Body of pancreas (tissue), 4 donors: ENCODE measurements around the gene NCOA3. TPM values are rescaled to one million over a fixed set of nuclear protein-coding genes. Genes with fewer than 3 reads are reported as not detected.

ENCODE experiments used
- ATAC-seq: fragments of 150-250 bp; one replicate; pipeline ENCODE4 v1.9.1; 2016
- DNase-seq, 4 donors: peaks; one replicate each; pipeline ENCODE4 v3.0.0-alpha.2; 2019
- H3K27ac ChIP-seq, 4 donors: fragments of 200-600 bp; sonication (generic); 1 replicate in 3 of 4; 2 replicates in 1 of 4; pipeline versions ENCODE4 v1.5.1 to v1.6.1; 2016 to 2019; ENCODE audit warnings: mild to moderate bottlenecking in 1 of 4, mixed read lengths in 1 of 4, moderate library complexity in 1 of 4
- H3K27me3 ChIP-seq, 2 donors: fragments of 200-600 bp; sonication (generic); one replicate each; pipeline ENCODE4 v1.6.0; 2016; ENCODE audit warnings: mild to moderate bottlenecking in 1 of 2
- H3K36me3 ChIP-seq, 2 donors: fragments of 200-600 bp; sonication (generic); replicated peaks in 1 of 2; 2 replicates each; pipeline ENCODE4 v1.5.1; 2016; ENCODE audit warnings: low read depth in 2 of 2; ENCODE audit not compliant: insufficient read depth in 1 of 2
- H3K4me1 ChIP-seq: fragments of 200-600 bp; sonication (generic); one replicate; pipeline ENCODE4 v1.6.0; 2016
- H3K4me3 ChIP-seq, 2 donors: fragments of 200-600 bp; sonication (generic); 1 replicate in 1 of 2; 2 replicates in 1 of 2; pipeline ENCODE4 v1.5.1; 2016 to 2019
- H3K9me3 ChIP-seq, 3 donors: fragments of 200-600 bp; sonication (generic); 1 replicate in 2 of 3; 2 replicates in 1 of 3; pipeline ENCODE4 v1.5.1; 2016
- CTCF ChIP-seq, 7 experiments: fragments of 450-650 bp in 4 of 7; fragments of 200-600 bp in 3 of 7; sonication (generic) in 3 of 7; IDR thresholded peaks; one replicate each; pipeline ENCODE4 v1.5.1; 2016 to 2019; ENCODE audit warnings: antibody characterized with exemption in 7 of 7
- POLR2A ChIP-seq, 3 donors: fragments of 450-650 bp; IDR thresholded peaks; one replicate each; pipeline ENCODE4 v1.6.1; 2016; ENCODE audit warnings: antibody characterized with exemption in 3 of 3, mild to moderate bottlenecking in 2 of 3
- WGBS, 2 donors: methylation state at CpG; one replicate each; pipeline ENCODE4 v1.1.5; 2017; 5-methylcytosine and 5-hydroxymethylcytosine counted together
- intact Hi-C: fragments of 100-400 bp; cut with DNase I; formaldehyde crosslinking; loops from one replicate; pipeline ENCODE4 v1.15.1; 2023
- total RNA-seq, 2 donors: library from RNA; depleted of rRNA; stranded (reverse); fragments of >200 nt; gene quantifications; one replicate each; pipeline ENCODE4 v1.1.0, GENCODE V29; 2016

NCOA3 gene
- total RNA-seq, 2 donors from 2014 or later, result 14.8 to 17.1 TPM

- no peak for TF ChIP-seq POLR2A (IDR thresholded peaks at IDR 0.05)
- no peak for TF ChIP-seq CTCF (IDR thresholded peaks at IDR 0.05)
- Histone ChIP-seq H3K36me3 (no peaks in the 10 kb centered on the region), H3K4me3 (no peak overlapping the region), H3K27me3 (no peaks in the 10 kb centered on the region), H3K27ac (no peak overlapping the region), H3K9me3 (no peaks in the 10 kb centered on the region), H3K4me1 (peaks cover 33% of the 10 kb centered on the region)
- intact Hi-C loops, result no loop called here
- WGBS, 2 donors, result 53 to 55% methylated on average over 5 of the region's 5 CpGs
- no peak for ATAC-seq
- DNase-seq, result no peak
Measured at GRCh38 chr20:47540443-47541354, 39.0 kb downstream of the NCOA3 start.

GRCh38 chr20:47541355-47541922 lies 39.8 kb downstream of the NCOA3 start:
- Histone ChIP-seq H3K27me3 (no peaks in the 10 kb centered on the region), H3K4me1 (peaks cover 33% of the 10 kb centered on the region), H3K9me3 (no peaks in the 10 kb centered on the region), H3K36me3 (no peaks in the 10 kb centered on the region), H3K4me3 (no peak overlapping the region), H3K27ac (no peak overlapping the region)
- intact Hi-C loops, result no loop called here
- 73 to 88% methylated on average over 3 of the region's 3 CpGs for WGBS, 2 donors
- TF ChIP-seq POLR2A (IDR thresholded peaks at IDR 0.05), result no peak
- TF ChIP-seq CTCF (IDR thresholded peaks at IDR 0.05), result no peak
- DNase-seq (no peak), ATAC-seq (no peak)

DNA sequence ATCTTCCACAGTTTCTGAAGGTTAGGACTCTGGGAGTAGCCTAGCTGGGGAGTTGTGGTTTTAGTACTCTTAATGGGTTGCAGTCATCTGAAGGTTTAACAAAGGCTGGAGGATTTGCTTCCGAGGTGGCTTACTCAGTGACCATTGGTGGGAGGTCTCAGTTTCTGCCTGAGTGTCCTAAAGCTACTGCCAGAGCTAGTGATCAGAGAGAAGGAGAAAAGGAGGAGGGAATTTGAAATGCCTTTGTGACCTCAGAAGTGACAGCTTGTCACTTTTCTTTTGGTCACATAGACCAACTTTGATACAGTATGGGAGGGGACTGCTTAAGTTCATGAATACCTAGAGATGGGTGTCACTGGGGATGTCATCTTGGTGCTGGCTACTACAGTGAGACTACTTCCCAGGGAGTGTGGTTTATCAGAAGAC lies 41.3 kb downstream of the NCOA3 start:
- ATAC-seq, result no peak
- no peaks in the 10 kb centered on the region for H3K27me3 ChIP-seq
- WGBS, 2 donors, result 64 to 74% methylated on average over 1 of the region's 1 CpG
- no peak for TF ChIP-seq POLR2A (IDR thresholded peaks at IDR 0.05)
- no peak for TF ChIP-seq CTCF (IDR thresholded peaks at IDR 0.05)
- peaks cover 33% of the 10 kb centered on the region for H3K4me1 ChIP-seq
- no peaks in the 10 kb centered on the region for H3K36me3 ChIP-seq
- no peak overlapping the region for H3K27ac ChIP-seq
- intact Hi-C loops, result no loop called here
- H3K4me3 ChIP-seq, result no peak overlapping the region
- no peaks in the 10 kb centered on the region for H3K9me3 ChIP-seq
- no peak for DNase-seq

GRCh38 chr20:47544240-47544639 lies 42.6 kb downstream of the NCOA3 start:
- TF ChIP-seq POLR2A (IDR thresholded peaks at IDR 0.05) (no peak), CTCF (IDR thresholded peaks at IDR 0.05) (no peak)

More at GRCh38 chr20:47544240-47544639, 42.6 kb downstream of the NCOA3 start:
- ATAC-seq (no peak), DNase-seq (no peak)
- WGBS, 2 donors, result 67 to 78% methylated on average over 2 of the region's 2 CpGs
- no peaks in the 10 kb centered on the region for H3K36me3 ChIP-seq
- peaks cover 25% of the 10 kb centered on the region for H3K4me1 ChIP-seq
- intact Hi-C loops, result no loop called here
- no peak overlapping the region for H3K4me3 ChIP-seq
- H3K27ac ChIP-seq, result no peak overlapping the region
- H3K27me3 ChIP-seq, result no peaks in the 10 kb centered on the region
- no peaks in the 10 kb centered on the region for H3K9me3 ChIP-seq
